Panc1 (cell line): ENCODE data around the gene PPP1R2. TPM values are rescaled to one million over a fixed set of nuclear protein-coding genes. Genes with fewer than 3 reads are reported as not detected.

Source experiments
- ATAC-seq: fragments of 200-7000 bp; cut with Tn5 transposase; 2 replicates; pipeline ENCODE4 v1.9.1; 2020; ENCODE audit warnings: mild to moderate bottlenecking, moderate library complexity
- BruUV-seq: library from RNA; stranded (reverse); fragments of 400-500 nt; replicated peaks from 2 replicates; lab custom pipeline; 2021; lab: Mats Ljungman, UMichigan
- CTCF ChIA-PET: fragments of 300-600 bp; sonication (Branson Sonifier 250); formaldehyde crosslinking; loops from one replicate; lab custom pipeline; 2022; ENCODE audit warnings: antibody characterized with exemption; lab: Charles Lee
- POLR2A ChIA-PET: fragments of 300-600 bp; sonication (Branson Sonifier 250); formaldehyde crosslinking; loops from one replicate; lab custom pipeline; 2022; ENCODE audit warnings: antibody characterized with exemption; lab: Charles Lee
- DNase-seq: peaks from one replicate; pipeline ENCODE4 v3.0.0-alpha.2; 2010; ENCODE audit warnings: low read depth, low spot score
- H3K27ac ChIP-seq: 2 replicates; pipeline ENCODE4 v1.5.1; 2011; ENCODE audit warnings: mild to moderate bottlenecking, low read length, inconsistent platforms
- H3K27me3 ChIP-seq: fragments of 200-500 bp; sonication (Bioruptor generic); 2 replicates; pipeline ENCODE4 v1.6.0; 2014; ENCODE audit warnings: low read length, inconsistent platforms; ENCODE audit not compliant: control insufficient read depth, insufficient read depth
- H3K36me3 ChIP-seq: fragments of 200-500 bp; sonication (Bioruptor generic); 2 replicates; pipeline ENCODE4 v1.5.1; 2014; ENCODE audit warnings: inconsistent platforms, mild to moderate bottlenecking, low read length, moderate library complexity; ENCODE audit not compliant: control insufficient read depth, insufficient read depth
- H3K4me1 ChIP-seq: 2 replicates; pipeline ENCODE4 v1.5.1; 2011; ENCODE audit warnings: inconsistent platforms, mild to moderate bottlenecking, low read length, moderate library complexity; ENCODE audit not compliant: control insufficient read depth, insufficient read depth
- H3K4me3 ChIP-seq, 2 experiments: 2 replicates each; pipeline ENCODE4 v1.5.1; 2011 to 2012; ENCODE audit warnings: low read depth in 2 of 2, low read length in 2 of 2, mild to moderate bottlenecking in 2 of 2, inconsistent platforms in 1 of 2, moderate library complexity in 1 of 2
- H3K9me3 ChIP-seq: fragments of 200-500 bp; sonication (Bioruptor generic); 2 replicates; pipeline ENCODE4 v1.5.1; 2014; ENCODE audit warnings: low read depth, mild to moderate bottlenecking, inconsistent platforms, low read length, moderate library complexity; ENCODE audit not compliant: control insufficient read depth, insufficient read depth
- POLR2AphosphoS5 ChIP-seq: IDR thresholded peaks from 2 replicates; pipeline ENCODE4 v1.6.1; 2012; ENCODE audit warnings: mild to moderate bottlenecking, low read depth, low read length, moderate library complexity
- SIN3A ChIP-seq: IDR thresholded peaks from 2 replicates; pipeline ENCODE4 v1.6.1; 2012; ENCODE audit warnings: low read depth, mild to moderate bottlenecking, low read length, moderate library complexity, borderline replicate concordance; ENCODE audit not compliant: insufficient read depth
- TCF7L2 ChIP-seq: IDR thresholded peaks from 2 replicates; pipeline ENCODE4 v1.6.1; 2011; ENCODE audit warnings: mild to moderate bottlenecking, low read depth, low read length, inconsistent platforms
- in situ Hi-C: cut with HindIII; loops from 2 replicates; pipeline ENCODE4 v1.10.0; 2016; ENCODE audit warnings: low sequenced_read_pairs, low pct_unique_long_range_greater_than_20kb
- intact Hi-C: fragments of 100-400 bp; cut with micrococcal nuclease; formaldehyde crosslinking; loops from one replicate; pipeline ENCODE4 v1.10.0; 2022; ENCODE audit not compliant: unreplicated experiment
- total RNA-seq: library from RNA; stranded (reverse); gene quantifications from one replicate; pipeline ENCODE4 v1.2.1, GENCODE V29; 2021; ENCODE audit not compliant: unreplicated experiment
- TF ChIP-seq, protein P1 (sequence below): fragments of 450-650 bp; IDR thresholded peaks from 2 replicates; pipeline ENCODE4 v1.5.1; 2017; ENCODE audit warnings: mild to moderate bottlenecking
- TF ChIP-seq, protein P2 (sequence below), 2 experiments: IDR thresholded peaks; 2 replicates each; pipeline ENCODE4 v1.6.1; 2011 to 2012; ENCODE audit warnings: low read depth in 2 of 2, control low read depth in 1 of 2, low read length in 1 of 2, mild to moderate bottlenecking in 1 of 2, moderate library complexity in 1 of 2; ENCODE audit not compliant: insufficient read depth in 1 of 2

The PPP1R2 gene
- total RNA-seq, 1 experiment from 2014 or later, result 60.2 TPM

DNA sequence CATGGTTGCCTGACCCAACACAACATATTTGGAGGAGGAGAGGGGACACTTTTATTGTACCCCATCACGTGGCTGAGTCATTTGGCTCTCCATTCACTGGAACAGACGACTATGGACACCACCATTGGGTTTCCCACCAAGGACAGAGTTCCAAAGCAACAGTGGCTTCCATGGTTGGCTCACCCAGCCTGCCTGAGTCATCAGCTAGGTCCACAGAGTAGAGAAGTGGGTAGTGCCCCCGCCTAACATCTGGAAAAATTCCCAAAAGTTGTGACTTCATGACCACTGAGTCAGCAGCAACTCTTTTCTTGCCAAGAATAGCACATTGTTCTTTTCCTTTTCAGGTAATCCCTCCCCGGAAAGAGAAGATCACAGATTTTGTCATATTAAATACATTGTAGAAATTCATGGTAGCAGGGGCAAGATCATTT, 3.0 kb upstream of the PPP1R2 start:
- CTCF ChIA-PET, result no interaction called here
- no TSS peak for BruUV-seq
- no peak for ATAC-seq
- Histone ChIP-seq H3K36me3 (no peaks in the 10 kb centered on the region), H3K27me3 (no peaks in the 10 kb centered on the region), H3K9me3 (no peaks in the 10 kb centered on the region), H3K27ac (no peak overlapping the region), H3K4me1 (peaks cover 9% of the 10 kb centered on the region), H3K4me3 (no peak overlapping the region)
- intact Hi-C loops, result no loop called here
- TF ChIP-seq TCF7L2, result no peak
- no peak for TF ChIP-seq SIN3A
- in situ Hi-C loops, result no loop called here
- POLR2A ChIA-PET, result no interaction called here
- peak; percentile 82 for DNase-seq

- H3K4me1 ChIP-seq, result peaks cover 22% of the 10 kb centered on the region
- DNase-seq (no peak), ATAC-seq (no peak)
- H3K27me3 ChIP-seq, result no peaks in the 10 kb centered on the region
- no peak overlapping the region for H3K4me3 ChIP-seq
- TF ChIP-seq, protein P1, sequence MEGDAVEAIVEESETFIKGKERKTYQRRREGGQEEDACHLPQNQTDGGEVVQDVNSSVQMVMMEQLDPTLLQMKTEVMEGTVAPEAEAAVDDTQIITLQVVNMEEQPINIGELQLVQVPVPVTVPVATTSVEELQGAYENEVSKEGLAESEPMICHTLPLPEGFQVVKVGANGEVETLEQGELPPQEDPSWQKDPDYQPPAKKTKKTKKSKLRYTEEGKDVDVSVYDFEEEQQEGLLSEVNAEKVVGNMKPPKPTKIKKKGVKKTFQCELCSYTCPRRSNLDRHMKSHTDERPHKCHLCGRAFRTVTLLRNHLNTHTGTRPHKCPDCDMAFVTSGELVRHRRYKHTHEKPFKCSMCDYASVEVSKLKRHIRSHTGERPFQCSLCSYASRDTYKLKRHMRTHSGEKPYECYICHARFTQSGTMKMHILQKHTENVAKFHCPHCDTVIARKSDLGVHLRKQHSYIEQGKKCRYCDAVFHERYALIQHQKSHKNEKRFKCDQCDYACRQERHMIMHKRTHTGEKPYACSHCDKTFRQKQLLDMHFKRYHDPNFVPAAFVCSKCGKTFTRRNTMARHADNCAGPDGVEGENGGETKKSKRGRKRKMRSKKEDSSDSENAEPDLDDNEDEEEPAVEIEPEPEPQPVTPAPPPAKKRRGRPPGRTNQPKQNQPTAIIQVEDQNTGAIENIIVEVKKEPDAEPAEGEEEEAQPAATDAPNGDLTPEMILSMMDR, result no peak
- TF ChIP-seq, protein P2, sequence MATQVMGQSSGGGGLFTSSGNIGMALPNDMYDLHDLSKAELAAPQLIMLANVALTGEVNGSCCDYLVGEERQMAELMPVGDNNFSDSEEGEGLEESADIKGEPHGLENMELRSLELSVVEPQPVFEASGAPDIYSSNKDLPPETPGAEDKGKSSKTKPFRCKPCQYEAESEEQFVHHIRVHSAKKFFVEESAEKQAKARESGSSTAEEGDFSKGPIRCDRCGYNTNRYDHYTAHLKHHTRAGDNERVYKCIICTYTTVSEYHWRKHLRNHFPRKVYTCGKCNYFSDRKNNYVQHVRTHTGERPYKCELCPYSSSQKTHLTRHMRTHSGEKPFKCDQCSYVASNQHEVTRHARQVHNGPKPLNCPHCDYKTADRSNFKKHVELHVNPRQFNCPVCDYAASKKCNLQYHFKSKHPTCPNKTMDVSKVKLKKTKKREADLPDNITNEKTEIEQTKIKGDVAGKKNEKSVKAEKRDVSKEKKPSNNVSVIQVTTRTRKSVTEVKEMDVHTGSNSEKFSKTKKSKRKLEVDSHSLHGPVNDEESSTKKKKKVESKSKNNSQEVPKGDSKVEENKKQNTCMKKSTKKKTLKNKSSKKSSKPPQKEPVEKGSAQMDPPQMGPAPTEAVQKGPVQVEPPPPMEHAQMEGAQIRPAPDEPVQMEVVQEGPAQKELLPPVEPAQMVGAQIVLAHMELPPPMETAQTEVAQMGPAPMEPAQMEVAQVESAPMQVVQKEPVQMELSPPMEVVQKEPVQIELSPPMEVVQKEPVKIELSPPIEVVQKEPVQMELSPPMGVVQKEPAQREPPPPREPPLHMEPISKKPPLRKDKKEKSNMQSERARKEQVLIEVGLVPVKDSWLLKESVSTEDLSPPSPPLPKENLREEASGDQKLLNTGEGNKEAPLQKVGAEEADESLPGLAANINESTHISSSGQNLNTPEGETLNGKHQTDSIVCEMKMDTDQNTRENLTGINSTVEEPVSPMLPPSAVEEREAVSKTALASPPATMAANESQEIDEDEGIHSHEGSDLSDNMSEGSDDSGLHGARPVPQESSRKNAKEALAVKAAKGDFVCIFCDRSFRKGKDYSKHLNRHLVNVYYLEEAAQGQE (IDR thresholded peaks at IDR 0.05; ENCODE audit: insufficient read depth in 1 of 2, low read depth in 2 of 2, low read length in 1 of 2), result no peak
- TF ChIP-seq TCF7L2 (no peak), POLR2AphosphoS5 (no peak), SIN3A (no peak)
- in situ Hi-C loops (no loop called here), intact Hi-C loops (no loop called here)
- no peak overlapping the region for H3K27ac ChIP-seq
- H3K9me3 ChIP-seq, result no peaks in the 10 kb centered on the region
- ChIA-PET POLR2A (no interaction called here), CTCF (no interaction called here)
- BruUV-seq, result no TSS peak
- H3K36me3 ChIP-seq, result no peaks in the 10 kb centered on the region
Measured at GRCh38 chr3:195544634-195545033, 1.5 kb upstream of the PPP1R2 start.

DNA sequence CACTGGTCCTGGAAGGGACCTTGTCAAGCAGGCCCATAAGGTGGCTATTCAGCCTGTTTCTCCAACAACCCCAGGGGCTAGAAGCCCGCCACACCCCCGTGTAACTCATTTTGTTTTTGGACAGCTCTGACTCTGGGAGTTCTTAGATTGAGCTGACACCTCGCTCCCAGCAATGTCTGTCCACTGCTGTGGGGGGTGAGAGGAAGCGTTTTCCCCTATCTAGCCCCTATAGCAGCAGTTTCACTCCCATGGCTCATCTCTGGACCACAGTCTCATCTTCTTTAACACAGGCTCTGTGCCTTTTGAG, 1.1 kb upstream of the PPP1R2 start:
- Histone ChIP-seq H3K4me3 (peak overlapping the region in 1 of 2 experiments; percentile 95; a peak in 1 of 4 replicates), H3K4me1 (peaks cover 26% of the 10 kb centered on the region), H3K9me3 (no peaks in the 10 kb centered on the region), H3K36me3 (no peaks in the 10 kb centered on the region), H3K27me3 (no peaks in the 10 kb centered on the region), H3K27ac (no peak overlapping the region)
- POLR2A ChIA-PET, result no interaction called here
- no TSS peak for BruUV-seq
- ATAC-seq (no peak), DNase-seq (no peak)
- TF ChIP-seq TCF7L2, result no peak
- no peak for TF ChIP-seq SIN3A
- TF ChIP-seq POLR2AphosphoS5, result no peak
- TF ChIP-seq, protein P1, result no peak
- TF ChIP-seq, protein P2 (IDR thresholded peaks at IDR 0.05; ENCODE audit: insufficient read depth in 1 of 2, low read depth in 2 of 2, low read length in 1 of 2), result no peak
- CTCF ChIA-PET, result no interaction called here
- intact Hi-C loops, result no loop called here
- in situ Hi-C loops, result no loop called here
